GM23338 (cell line): Measurements from ENCODE around the gene ANKRD44. TPM values are rescaled to one million over a fixed set of nuclear protein-coding genes. Genes with fewer than 3 reads are reported as not detected.
A peak's percentile ranks its signal among the peaks of the same experiment; 100 is the strongest.

Experiments used
- ATAC-seq: fragments of 200-7000 bp; cut with Tn5 transposase; 3 replicates; pipeline ENCODE4 v1.9.1; 2020
- DNase-seq: peaks from one replicate; pipeline ENCODE4 v3.0.0-alpha.2; 2015; ENCODE audit warnings: low spot score
- H2AFZ ChIP-seq: fragments of 200-600 bp; sonication (generic); 2 replicates; pipeline ENCODE4 v1.8.0; 2016; ENCODE audit warnings: antibody characterized with exemption, mild to moderate bottlenecking, moderate library complexity
- H3F3A ChIP-seq: fragments of 200-600 bp; sonication (generic); replicated peaks from 2 replicates; pipeline ENCODE4 v1.8.0; 2017; ENCODE audit warnings: antibody characterized with exemption, mixed run types, low read depth
- H3K27ac ChIP-seq: fragments of 200-600 bp; sonication (generic); 2 replicates; pipeline ENCODE4 v1.6.1; 2016; ENCODE audit warnings: low read depth
- H3K27me3 ChIP-seq: fragments of 200-600 bp; sonication (generic); 2 replicates; pipeline ENCODE4 v1.8.0; 2016; ENCODE audit warnings: mild to moderate bottlenecking, mixed run types, moderate library complexity; ENCODE audit not compliant: insufficient read depth
- H3K36me3 ChIP-seq: fragments of 200-600 bp; sonication (generic); 2 replicates; pipeline ENCODE4 v1.8.0; 2016; ENCODE audit warnings: mild to moderate bottlenecking; ENCODE audit not compliant: insufficient read depth
- H3K4me1 ChIP-seq: fragments of 200-600 bp; sonication (generic); 2 replicates; pipeline ENCODE4 v1.8.0; 2016; ENCODE audit warnings: mild to moderate bottlenecking, moderate library complexity; ENCODE audit not compliant: insufficient read depth
- H3K4me2 ChIP-seq: fragments of 200-600 bp; sonication (generic); 2 replicates; pipeline ENCODE4 v1.7.1; 2017; ENCODE audit warnings: mixed run types
- H3K4me3 ChIP-seq: fragments of 200-600 bp; sonication (generic); 2 replicates; pipeline ENCODE4 v1.6.1; 2016; ENCODE audit warnings: mixed run types
- H3K79me2 ChIP-seq: fragments of 200-600 bp; sonication (generic); replicated peaks from 2 replicates; pipeline ENCODE4 v1.8.0; 2017; ENCODE audit warnings: mild to moderate bottlenecking; ENCODE audit not compliant: insufficient read depth
- H3K9me2 ChIP-seq: fragments of 200-600 bp; sonication (generic); 2 replicates; pipeline ENCODE4 v1.8.0; 2017; ENCODE audit not compliant: insufficient read depth
- H4K20me1 ChIP-seq: fragments of 200-600 bp; sonication (generic); replicated peaks from 2 replicates; pipeline ENCODE4 v1.8.0; 2017; ENCODE audit warnings: mild to moderate bottlenecking; ENCODE audit not compliant: insufficient read depth
- H3K27ac Mint-ChIP-seq: 2 replicates; pipeline ENCODE4 v1.8.0; 2020; ENCODE audit warnings: inconsistent platforms, mild to moderate bottlenecking, moderate library complexity, mixed read lengths
- H3K27me3 Mint-ChIP-seq: 3 replicates; pipeline ENCODE4 v1.8.0; 2022; ENCODE audit warnings: low read depth, mild to moderate bottlenecking, moderate library complexity, mixed read lengths, inconsistent platforms; ENCODE audit not compliant: insufficient read depth, poor library complexity
- H3K36me3 Mint-ChIP-seq: 3 replicates; pipeline ENCODE4 v1.8.0; 2021; ENCODE audit warnings: low read depth, mild to moderate bottlenecking, inconsistent platforms, moderate library complexity, mixed read lengths
- H3K4me1 Mint-ChIP-seq: 3 replicates; pipeline ENCODE4 v1.8.0; 2020; ENCODE audit warnings: mild to moderate bottlenecking, inconsistent platforms, mixed read lengths
- H3K4me3 Mint-ChIP-seq: 3 replicates; pipeline ENCODE4 v1.8.0; 2021; ENCODE audit warnings: moderate library complexity, mild to moderate bottlenecking, inconsistent platforms, mixed read lengths
- H3K9me3 Mint-ChIP-seq: 3 replicates; pipeline ENCODE4 v1.8.0; 2020; ENCODE audit warnings: moderate library complexity, mild to moderate bottlenecking, inconsistent platforms, mixed read lengths
- CREB1 ChIP-seq: fragments of 250-450 bp; sonication (Bioruptor Pico); IDR thresholded peaks from 2 replicates; pipeline ENCODE4 v1.5.0; 2020; ENCODE audit warnings: low read depth, mild to moderate bottlenecking, moderate library complexity
- ETS1 ChIP-seq: IDR thresholded peaks from 2 replicates; pipeline ENCODE4 v1.6.1; 2016; ENCODE audit warnings: antibody characterized with exemption
- EZH2 ChIP-seq: fragments of 200-600 bp; sonication (generic); IDR thresholded peaks from one replicate; pipeline ENCODE4 v1.8.0; 2017; ENCODE audit warnings: antibody characterized with exemption, mild to moderate bottlenecking, low read depth; ENCODE audit not compliant: unreplicated experiment
- JUNB ChIP-seq: IDR thresholded peaks from one replicate; pipeline ENCODE4 v1.6.1; 2016; ENCODE audit warnings: antibody characterized with exemption; ENCODE audit not compliant: unreplicated experiment
- POLR2AphosphoS5 ChIP-seq: IDR thresholded peaks from 2 replicates; pipeline ENCODE4 v1.6.1; 2016; ENCODE audit warnings: antibody characterized with exemption, low read depth
- STAT1 ChIP-seq: IDR thresholded peaks from one replicate; pipeline ENCODE4 v1.6.1; 2016; ENCODE audit warnings: antibody characterized with exemption; ENCODE audit not compliant: unreplicated experiment
- ZNF114 ChIP-seq: fragments of 250-450 bp; sonication (Bioruptor Pico); IDR thresholded peaks from 2 replicates; pipeline ENCODE4 v1.5.0; 2020; ENCODE audit warnings: mild to moderate bottlenecking, moderate library complexity
- ZNF331 ChIP-seq: fragments of 250-450 bp; sonication (Bioruptor Pico); IDR thresholded peaks from 2 replicates; pipeline ENCODE4 v1.5.0; 2020; ENCODE audit warnings: low read depth, mild to moderate bottlenecking, moderate library complexity
- ZNF462 ChIP-seq: fragments of 250-450 bp; sonication (Bioruptor Pico); IDR thresholded peaks from 2 replicates; pipeline ENCODE4 v1.5.0; 2020; ENCODE audit warnings: mild to moderate bottlenecking, moderate library complexity
- polyA plus RNA-seq: library from polyadenylated mRNA; unstranded; fragments of >200 nt; fragmentation: Nextera tagmentation; extraction: Ambion mirVana; gene quantifications from 2 replicates; pipeline ENCODE4 v1.2.1, GENCODE V29; 2016
- total RNA-seq: library from RNA; depleted of rRNA; stranded (reverse); fragments of >200 nt; shearing (Covaris generic); gene quantifications from 2 replicates; pipeline ENCODE4 v1.2.3, GENCODE V29; 2014
- TF ChIP-seq, protein P1 (sequence below): IDR thresholded peaks from one replicate; pipeline ENCODE4 v1.6.1; 2018; ENCODE audit warnings: antibody characterized with exemption; ENCODE audit not compliant: unreplicated experiment

ANKRD44 gene
- total and polyA plus RNA-seq, 2 experiments from 2014 or later = 0.44 to 0.56 TPM

DNA sequence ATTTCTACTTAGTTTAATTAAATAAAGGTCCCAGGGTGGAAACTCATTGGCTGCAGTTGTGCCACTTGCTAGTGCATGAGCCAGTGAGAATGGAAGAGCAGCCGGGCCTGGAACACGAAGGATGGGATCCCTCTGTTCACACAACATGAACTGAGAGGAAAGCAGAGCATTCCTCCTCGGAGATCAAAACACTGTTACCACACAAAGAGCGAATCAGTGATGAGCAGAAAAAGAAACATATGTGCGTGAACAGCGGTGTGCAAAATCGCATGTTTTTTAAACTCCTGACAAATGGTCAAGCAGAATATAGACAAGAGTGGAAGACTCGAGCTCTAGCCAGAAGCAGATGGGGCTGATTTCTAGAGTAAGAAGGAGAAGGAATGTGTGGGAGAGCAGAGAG, 28.4 kb upstream of the ANKRD44 start:
- Histone ChIP-seq H3K36me3 (no peaks in the 10 kb centered on the region), H3K79me2 (no peaks in the 10 kb centered on the region), H3K27ac (no peak overlapping the region), H2AFZ (peak overlapping the region; percentile 93), H3F3A (no peaks in the 10 kb centered on the region), H3K4me2 (no peak overlapping the region), H3K4me3 (no peak overlapping the region), H3K4me1 (no peaks in the 10 kb centered on the region), H4K20me1 (no peaks in the 10 kb centered on the region), H3K27me3 (no peaks in the 10 kb centered on the region), H3K9me2 (no peaks in the 10 kb centered on the region)
- ATAC-seq (no peak), DNase-seq (no peak)
- Mint-ChIP-seq H3K27me3 (peaks cover 4% of the 10 kb centered on the region), H3K4me1 (no peaks in the 10 kb centered on the region), H3K36me3 (no peaks in the 10 kb centered on the region), H3K4me3 (no peak overlapping the region), H3K9me3 (no peaks in the 10 kb centered on the region), H3K27ac (no peak overlapping the region)
- TF ChIP-seq JUNB (no peak), CREB1 (CRISPR knock-in tag) (no peak), ZNF331 (CRISPR knock-in tag) (no peak), POLR2AphosphoS5 (no peak), EZH2 (no peak)

GRCh38 chr2:197332641-197333040, 22.1 kb upstream of the ANKRD44 start:
- H3K9me3 Mint-ChIP-seq = no peaks in the 10 kb centered on the region
- Histone ChIP-seq H3K4me2 (no peak overlapping the region), H3K9me2 (no peaks in the 10 kb centered on the region), H3K4me1 (no peaks in the 10 kb centered on the region), H3K27me3 (no peaks in the 10 kb centered on the region), H2AFZ (no peak overlapping the region), H4K20me1 (no peaks in the 10 kb centered on the region), H3K36me3 (no peaks in the 10 kb centered on the region), H3F3A (no peaks in the 10 kb centered on the region), H3K79me2 (no peaks in the 10 kb centered on the region), H3K27ac (no peak overlapping the region), H3K4me3 (no peak overlapping the region)
- ATAC-seq = no peak
- no peaks in the 10 kb centered on the region for H3K4me1 Mint-ChIP-seq
- no peak for DNase-seq
- no peak overlapping the region for H3K4me3 Mint-ChIP-seq
- TF ChIP-seq ZNF114 (CRISPR knock-in tag) (no peak), STAT1 (no peak), ZNF462 (CRISPR knock-in tag) (no peak), ETS1 (no peak)
- TF ChIP-seq, protein P1, sequence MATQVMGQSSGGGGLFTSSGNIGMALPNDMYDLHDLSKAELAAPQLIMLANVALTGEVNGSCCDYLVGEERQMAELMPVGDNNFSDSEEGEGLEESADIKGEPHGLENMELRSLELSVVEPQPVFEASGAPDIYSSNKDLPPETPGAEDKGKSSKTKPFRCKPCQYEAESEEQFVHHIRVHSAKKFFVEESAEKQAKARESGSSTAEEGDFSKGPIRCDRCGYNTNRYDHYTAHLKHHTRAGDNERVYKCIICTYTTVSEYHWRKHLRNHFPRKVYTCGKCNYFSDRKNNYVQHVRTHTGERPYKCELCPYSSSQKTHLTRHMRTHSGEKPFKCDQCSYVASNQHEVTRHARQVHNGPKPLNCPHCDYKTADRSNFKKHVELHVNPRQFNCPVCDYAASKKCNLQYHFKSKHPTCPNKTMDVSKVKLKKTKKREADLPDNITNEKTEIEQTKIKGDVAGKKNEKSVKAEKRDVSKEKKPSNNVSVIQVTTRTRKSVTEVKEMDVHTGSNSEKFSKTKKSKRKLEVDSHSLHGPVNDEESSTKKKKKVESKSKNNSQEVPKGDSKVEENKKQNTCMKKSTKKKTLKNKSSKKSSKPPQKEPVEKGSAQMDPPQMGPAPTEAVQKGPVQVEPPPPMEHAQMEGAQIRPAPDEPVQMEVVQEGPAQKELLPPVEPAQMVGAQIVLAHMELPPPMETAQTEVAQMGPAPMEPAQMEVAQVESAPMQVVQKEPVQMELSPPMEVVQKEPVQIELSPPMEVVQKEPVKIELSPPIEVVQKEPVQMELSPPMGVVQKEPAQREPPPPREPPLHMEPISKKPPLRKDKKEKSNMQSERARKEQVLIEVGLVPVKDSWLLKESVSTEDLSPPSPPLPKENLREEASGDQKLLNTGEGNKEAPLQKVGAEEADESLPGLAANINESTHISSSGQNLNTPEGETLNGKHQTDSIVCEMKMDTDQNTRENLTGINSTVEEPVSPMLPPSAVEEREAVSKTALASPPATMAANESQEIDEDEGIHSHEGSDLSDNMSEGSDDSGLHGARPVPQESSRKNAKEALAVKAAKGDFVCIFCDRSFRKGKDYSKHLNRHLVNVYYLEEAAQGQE = no peak
- no peaks in the 10 kb centered on the region for H3K36me3 Mint-ChIP-seq
- no peak overlapping the region for H3K27ac Mint-ChIP-seq
- H3K27me3 Mint-ChIP-seq = peaks cover 2% of the 10 kb centered on the region
